Neuronal stem cell (in vitro differentiated cells): ENCODE measurements around the gene KLF13.

Source experiments
- DNase-seq: peaks from one replicate; pipeline ENCODE4 v3.0.0-alpha.2; 2013; ENCODE audit warnings: low spot score
- H2AFZ ChIP-seq: one replicate; pipeline ENCODE4 v1.6.1; 2013; ENCODE audit warnings: mild to moderate bottlenecking, low read length, inconsistent platforms
- H2AK5ac ChIP-seq: 2 replicates; pipeline ENCODE4 v1.6.1; 2013; ENCODE audit warnings: low read depth, mild to moderate bottlenecking, inconsistent platforms, low read length, moderate library complexity, mixed read lengths
- H2BK120ac ChIP-seq: 2 replicates; pipeline ENCODE4 v1.6.1; 2013; ENCODE audit warnings: low read depth, mild to moderate bottlenecking, inconsistent platforms, low read length, moderate library complexity, mixed read lengths
- H2BK12ac ChIP-seq: one replicate; pipeline ENCODE4 v1.6.1; 2013; ENCODE audit warnings: low read length, inconsistent platforms
- H2BK15ac ChIP-seq: 2 replicates; pipeline ENCODE4 v1.6.1; 2013; ENCODE audit warnings: mild to moderate bottlenecking, low read length, inconsistent platforms, mixed read lengths
- H2BK5ac ChIP-seq: one replicate; pipeline ENCODE4 v1.6.1; 2013; ENCODE audit warnings: inconsistent platforms, mild to moderate bottlenecking, low read length, moderate library complexity
- H3K14ac ChIP-seq: one replicate; pipeline ENCODE4 v1.6.1; 2013; ENCODE audit warnings: low read length, inconsistent platforms
- H3K18ac ChIP-seq: 2 replicates; pipeline ENCODE4 v1.6.1; 2013; ENCODE audit warnings: low read length, inconsistent platforms
- H3K23ac ChIP-seq: 2 replicates; pipeline ENCODE4 v1.6.1; 2013; ENCODE audit warnings: low read depth, mild to moderate bottlenecking, mixed read lengths, low read length, inconsistent platforms; ENCODE audit not compliant: poor library complexity
- H3K27ac ChIP-seq: replicated peaks from 3 replicates; pipeline ENCODE4 v1.5.1; 2013; ENCODE audit warnings: low read length, inconsistent platforms
- H3K27me3 ChIP-seq, 3 experiments: 2 replicates each; pipeline ENCODE4 v1.6.1; 2013; ENCODE audit warnings: low read length in 3 of 3, mild to moderate bottlenecking in 2 of 3, inconsistent platforms in 1 of 3, low read depth in 1 of 3, mixed read lengths in 1 of 3, moderate library complexity in 1 of 3; ENCODE audit not compliant: control insufficient read depth in 3 of 3, insufficient read depth in 3 of 3
- H3K36me3 ChIP-seq, 2 donors: replicated peaks in 1 of 2; 2 replicates each; pipeline ENCODE4 v1.6.1; 2013; ENCODE audit warnings: low read length in 2 of 2; ENCODE audit not compliant: control insufficient read depth in 2 of 2, insufficient read depth in 2 of 2
- H3K4ac ChIP-seq: 2 replicates; pipeline ENCODE4 v1.6.1; 2013; ENCODE audit warnings: inconsistent platforms, mild to moderate bottlenecking, low read length, moderate library complexity
- H3K4me1 ChIP-seq, 2 donors: 1 replicate in 1 of 2; 2 replicates in 1 of 2; pipeline ENCODE4 v1.6.1; 2013; ENCODE audit warnings: low read length in 2 of 2, low read depth in 1 of 2; ENCODE audit not compliant: control insufficient read depth in 2 of 2, insufficient read depth in 1 of 2
- H3K4me2 ChIP-seq: one replicate; pipeline ENCODE4 v1.6.1; 2013; ENCODE audit warnings: mild to moderate bottlenecking, low read length, inconsistent platforms; ENCODE audit not compliant: insufficient read depth, poor library complexity, severe bottlenecking
- H3K4me3 ChIP-seq, 2 donors: 2 replicates each; pipeline ENCODE4 v1.5.1; 2013; ENCODE audit warnings: low read length in 2 of 2, mild to moderate bottlenecking in 2 of 2, inconsistent platforms in 1 of 2, moderate library complexity in 1 of 2
- H3K79me1 ChIP-seq: one replicate; pipeline ENCODE4 v1.6.1; 2013; ENCODE audit warnings: low read depth, mild to moderate bottlenecking, inconsistent platforms, low read length, moderate library complexity
- H3K9ac ChIP-seq: one replicate; pipeline ENCODE4 v1.6.1; 2013; ENCODE audit warnings: mild to moderate bottlenecking, low read depth, low read length, inconsistent platforms; ENCODE audit not compliant: poor library complexity
- H3K9me3 ChIP-seq, 2 donors: replicated peaks in 1 of 2; 2 replicates each; pipeline versions ENCODE3 to v1.6.1; 2013; ENCODE audit warnings: low read length in 2 of 2, mild to moderate bottlenecking in 2 of 2, inconsistent platforms in 1 of 2, low read depth in 1 of 2, mixed read lengths in 1 of 2, moderate library complexity in 1 of 2; ENCODE audit not compliant: control insufficient read depth in 2 of 2, insufficient read depth in 1 of 2
- H4K8ac ChIP-seq: one replicate; pipeline ENCODE4 v1.6.1; 2013; ENCODE audit warnings: low read depth, mild to moderate bottlenecking, inconsistent platforms, low read length, moderate library complexity
- H4K91ac ChIP-seq: one replicate; pipeline ENCODE4 v1.6.1; 2013; ENCODE audit warnings: low read length, low read depth, mild to moderate bottlenecking, inconsistent platforms; ENCODE audit not compliant: poor library complexity
- WGBS, 2 donors: extraction: QIAGEN DNeasy Blood & Tissue Kit; methylation state at CpG; one replicate each; pipeline ENCODE4 v1.1.7; 2013; ENCODE audit warnings: missing lambda C conversion rate in 2 of 2, mixed read lengths in 1 of 2; ENCODE audit not compliant: insufficient read length in 2 of 2, insufficient replicate concordance in 1 of 2; ENCODE audit errors: extremely low coverage in 2 of 2; 5-methylcytosine and 5-hydroxymethylcytosine counted together

Gene KLF13

GRCh38 chr15:31407376-31407775, 80.7 kb downstream of the KLF13 start:
- DNase-seq = no peak
- no CpG with 5 or more reads among the region's 1 CpG for WGBS, 2 donors
- H2BK120ac ChIP-seq = no peak overlapping the region

DNA sequence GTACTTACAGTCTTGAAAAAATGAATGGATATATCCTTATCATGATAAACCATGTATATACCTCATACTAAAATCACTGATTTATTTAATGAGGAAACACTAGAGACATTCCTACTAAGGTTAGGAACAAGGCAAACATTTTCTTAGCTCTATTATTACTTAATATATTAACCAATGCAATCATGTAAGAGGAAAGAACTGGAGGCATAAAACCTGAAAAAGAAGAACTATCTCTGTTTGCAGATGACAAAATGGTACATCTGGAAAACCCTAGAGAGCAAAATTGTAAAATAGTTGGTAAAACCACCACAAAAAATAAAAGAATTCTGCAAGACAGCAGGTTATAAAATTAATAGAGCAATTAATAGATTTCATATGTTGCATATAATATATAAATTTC, 81.2 kb downstream of the KLF13 start:
- Histone ChIP-seq H4K8ac (no peak overlapping the region), H3K18ac (no peak overlapping the region), H3K4me2 (no peak overlapping the region), H2AFZ (no peak overlapping the region), H3K27ac (no peak overlapping the region), H3K14ac (no peak overlapping the region), H3K4me3 (no peak overlapping the region), H3K4ac (no peak overlapping the region), H3K9ac (no peak overlapping the region), H3K27me3 (no peaks in the 10 kb centered on the region), H2BK5ac (no peak overlapping the region), H3K4me1 (peaks cover 0 to 1% of the 10 kb centered on the region in 2 donors), H2BK12ac (no peak overlapping the region), H3K23ac (no peak overlapping the region), H3K9me3 (no peaks in the 10 kb centered on the region), H2BK15ac (no peak overlapping the region), H2BK120ac (no peak overlapping the region), H2AK5ac (no peak overlapping the region), H3K36me3 (no peaks in the 10 kb centered on the region), H3K79me1 (no peaks in the 10 kb centered on the region), H4K91ac (no peak overlapping the region)
- no peak for DNase-seq

More at GRCh38 chr15:31407376-31407775, 80.7 kb downstream of the KLF13 start:
- H3K4me1 ChIP-seq = no peaks in the 10 kb centered on the region
- H2BK15ac ChIP-seq = no peak overlapping the region
- H2BK12ac ChIP-seq = no peak overlapping the region
- no peak overlapping the region for H3K9ac ChIP-seq
- no peak overlapping the region for H3K4me2 ChIP-seq
- H3K79me1 ChIP-seq = no peaks in the 10 kb centered on the region
- H3K9me3 ChIP-seq = no peaks in the 10 kb centered on the region
- no peak overlapping the region for H4K8ac ChIP-seq
- H3K27ac ChIP-seq = no peak overlapping the region
- no peak overlapping the region for H2AK5ac ChIP-seq
- no peak overlapping the region for H3K14ac ChIP-seq
- no peaks in the 10 kb centered on the region for H3K27me3 ChIP-seq
- H3K18ac ChIP-seq = no peak overlapping the region
- no peak overlapping the region for H3K4ac ChIP-seq
- H3K36me3 ChIP-seq = no peaks in the 10 kb centered on the region
- H2BK5ac ChIP-seq = no peak overlapping the region
- no peak overlapping the region for H2AFZ ChIP-seq
- H4K91ac ChIP-seq = no peak overlapping the region
- H3K23ac ChIP-seq = no peak overlapping the region
- H3K4me3 ChIP-seq = no peak overlapping the region

DNA sequence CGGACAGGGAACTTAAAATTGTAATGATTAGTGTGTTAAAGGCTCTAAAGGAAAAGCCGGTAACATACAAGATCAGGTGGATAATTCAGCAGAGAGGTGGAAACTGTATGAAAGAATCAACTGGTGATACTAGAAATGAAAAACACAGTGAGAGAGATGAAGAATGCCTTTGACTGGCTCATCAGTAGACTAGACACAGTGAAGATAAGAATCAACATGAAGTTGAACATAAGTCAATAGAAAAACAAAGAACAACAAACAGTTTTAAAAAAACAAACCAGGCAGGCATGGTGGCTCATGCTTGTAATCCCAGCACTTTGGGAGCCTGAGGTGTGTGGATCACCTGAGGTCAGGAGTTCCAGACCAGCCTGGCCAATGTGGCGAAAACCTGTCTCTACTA, 82.1 kb downstream of the KLF13 start:
- Histone ChIP-seq H3K4me3 (no peak overlapping the region), H3K4me2 (no peak overlapping the region), H2BK12ac (no peak overlapping the region), H3K36me3 (no peaks in the 10 kb centered on the region), H3K14ac (no peak overlapping the region), H3K4me1 (peaks cover 0 to 2% of the 10 kb centered on the region in 2 donors), H2BK5ac (no peak overlapping the region), H3K9me3 (no peaks in the 10 kb centered on the region), H3K79me1 (no peaks in the 10 kb centered on the region), H4K8ac (no peak overlapping the region), H3K23ac (no peak overlapping the region), H3K27ac (no peak overlapping the region), H2BK120ac (no peak overlapping the region), H4K91ac (no peak overlapping the region), H3K9ac (no peak overlapping the region), H2BK15ac (no peak overlapping the region), H2AFZ (no peak overlapping the region), H3K18ac (no peak overlapping the region), H2AK5ac (no peak overlapping the region), H3K4ac (no peak overlapping the region), H3K27me3 (no peaks in the 10 kb centered on the region)
- WGBS, 2 donors = no CpG with 5 or more reads among the region's 3 CpGs
- DNase-seq = no peak

- Histone ChIP-seq H3K9ac (no peak overlapping the region), H2BK15ac (no peak overlapping the region), H2BK5ac (no peak overlapping the region), H2BK12ac (no peak overlapping the region), H4K8ac (no peak overlapping the region), H3K9me3 (no peaks in the 10 kb centered on the region), H3K18ac (no peak overlapping the region), H3K14ac (no peak overlapping the region), H3K79me1 (no peaks in the 10 kb centered on the region), H3K27ac (no peak overlapping the region), H3K36me3 (no peaks in the 10 kb centered on the region), H4K91ac (no peak overlapping the region), H3K23ac (no peak overlapping the region), H2AFZ (no peak overlapping the region), H3K27me3 (no peaks in the 10 kb centered on the region), H3K4ac (no peak overlapping the region), H3K4me2 (no peak overlapping the region), H2BK120ac (no peak overlapping the region), H3K4me1 (peaks cover 0 to 2% of the 10 kb centered on the region in 2 donors), H2AK5ac (no peak overlapping the region), H3K4me3 (no peak overlapping the region)
- no peak for DNase-seq
- no CpG with 5 or more reads among the region's 2 CpGs for WGBS, 2 donors
These were observed 82.5 kb downstream of the KLF13 start for GRCh38 chr15:31409171-31409570.
